Body of pancreas (tissue), 4 donors: ENCODE measurements around the gene ARHGAP44.

ENCODE experiments used
- POLR2A ChIP-seq, 3 donors: fragments of 450-650 bp; IDR thresholded peaks; one replicate each; pipeline ENCODE4 v1.6.1; 2016; ENCODE audit warnings: antibody characterized with exemption in 3 of 3, mild to moderate bottlenecking in 2 of 3
- TF ChIP-seq, protein P1 (sequence below), 7 experiments: fragments of 450-650 bp in 4 of 7; fragments of 200-600 bp in 3 of 7; sonication (generic) in 3 of 7; IDR thresholded peaks; one replicate each; pipeline ENCODE4 v1.5.1; 2016 to 2019; ENCODE audit warnings: antibody characterized with exemption in 7 of 7

DNA sequence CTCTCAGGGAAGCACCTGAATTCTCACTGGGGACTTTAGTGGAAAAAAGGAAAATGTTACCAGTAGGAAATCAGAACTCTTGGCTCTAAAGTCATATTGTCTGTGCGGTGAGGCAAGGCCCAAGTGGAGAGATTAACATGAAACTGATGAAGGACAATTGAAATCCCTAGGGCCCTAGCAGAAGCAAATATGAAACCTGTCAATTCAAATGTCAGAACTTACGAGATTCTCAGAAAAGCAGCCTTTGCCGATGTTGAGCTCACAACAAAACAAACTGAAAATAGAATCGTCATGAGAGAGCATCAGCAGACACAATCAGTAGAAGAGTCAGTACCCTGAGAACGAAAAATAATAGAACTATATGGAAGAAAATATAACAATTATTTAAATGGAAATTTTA, 119.7 kb downstream of the ARHGAP44 start:
- TF ChIP-seq, protein P1, sequence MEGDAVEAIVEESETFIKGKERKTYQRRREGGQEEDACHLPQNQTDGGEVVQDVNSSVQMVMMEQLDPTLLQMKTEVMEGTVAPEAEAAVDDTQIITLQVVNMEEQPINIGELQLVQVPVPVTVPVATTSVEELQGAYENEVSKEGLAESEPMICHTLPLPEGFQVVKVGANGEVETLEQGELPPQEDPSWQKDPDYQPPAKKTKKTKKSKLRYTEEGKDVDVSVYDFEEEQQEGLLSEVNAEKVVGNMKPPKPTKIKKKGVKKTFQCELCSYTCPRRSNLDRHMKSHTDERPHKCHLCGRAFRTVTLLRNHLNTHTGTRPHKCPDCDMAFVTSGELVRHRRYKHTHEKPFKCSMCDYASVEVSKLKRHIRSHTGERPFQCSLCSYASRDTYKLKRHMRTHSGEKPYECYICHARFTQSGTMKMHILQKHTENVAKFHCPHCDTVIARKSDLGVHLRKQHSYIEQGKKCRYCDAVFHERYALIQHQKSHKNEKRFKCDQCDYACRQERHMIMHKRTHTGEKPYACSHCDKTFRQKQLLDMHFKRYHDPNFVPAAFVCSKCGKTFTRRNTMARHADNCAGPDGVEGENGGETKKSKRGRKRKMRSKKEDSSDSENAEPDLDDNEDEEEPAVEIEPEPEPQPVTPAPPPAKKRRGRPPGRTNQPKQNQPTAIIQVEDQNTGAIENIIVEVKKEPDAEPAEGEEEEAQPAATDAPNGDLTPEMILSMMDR (IDR thresholded peaks at IDR 0.05): no peak
- TF ChIP-seq POLR2A (IDR thresholded peaks at IDR 0.05): no peak
